HS-5 (cell line): Measurements from ENCODE around the gene FOXC1.

Experiments
- DNase-seq: peaks from one replicate; pipeline ENCODE4 v3.0.0-alpha.2; 2012; ENCODE audit warnings: low read depth

Gene FOXC1

DNA sequence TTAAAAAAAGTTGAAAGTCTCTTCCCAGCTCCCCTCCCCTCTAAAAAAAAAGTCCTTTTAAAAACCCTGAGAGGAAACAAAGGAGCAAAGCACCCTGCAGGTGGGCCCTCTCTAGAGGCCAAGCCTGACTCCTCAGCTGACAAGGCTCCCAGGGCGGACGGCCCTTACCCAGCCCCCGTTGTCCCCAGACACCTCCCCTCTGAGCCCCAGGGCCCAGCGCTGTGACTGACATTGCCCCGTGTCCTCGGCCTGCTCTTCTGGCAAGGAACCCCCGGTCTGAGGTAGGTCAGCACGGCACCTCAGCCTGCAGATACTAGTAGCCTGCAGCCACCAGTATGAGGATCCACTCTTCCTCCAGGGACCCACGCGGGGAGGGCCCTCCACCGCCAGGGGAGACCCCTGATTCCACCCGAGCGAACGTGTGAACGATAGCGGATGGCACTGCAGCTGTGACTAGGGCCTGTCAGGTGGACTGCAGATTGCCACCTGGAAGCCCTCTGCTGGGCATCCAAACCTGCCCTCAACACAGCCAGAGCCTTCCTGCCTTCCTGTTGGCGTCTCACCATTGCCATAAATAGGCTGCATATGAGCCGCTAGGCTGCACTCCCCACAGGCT lies 34.2 kb downstream of the FOXC1 start:
- no peak for DNase-seq

GRCh38 chr6:1644516-1645060 lies 34.9 kb downstream of the FOXC1 start:
- no peak for DNase-seq

DNA sequence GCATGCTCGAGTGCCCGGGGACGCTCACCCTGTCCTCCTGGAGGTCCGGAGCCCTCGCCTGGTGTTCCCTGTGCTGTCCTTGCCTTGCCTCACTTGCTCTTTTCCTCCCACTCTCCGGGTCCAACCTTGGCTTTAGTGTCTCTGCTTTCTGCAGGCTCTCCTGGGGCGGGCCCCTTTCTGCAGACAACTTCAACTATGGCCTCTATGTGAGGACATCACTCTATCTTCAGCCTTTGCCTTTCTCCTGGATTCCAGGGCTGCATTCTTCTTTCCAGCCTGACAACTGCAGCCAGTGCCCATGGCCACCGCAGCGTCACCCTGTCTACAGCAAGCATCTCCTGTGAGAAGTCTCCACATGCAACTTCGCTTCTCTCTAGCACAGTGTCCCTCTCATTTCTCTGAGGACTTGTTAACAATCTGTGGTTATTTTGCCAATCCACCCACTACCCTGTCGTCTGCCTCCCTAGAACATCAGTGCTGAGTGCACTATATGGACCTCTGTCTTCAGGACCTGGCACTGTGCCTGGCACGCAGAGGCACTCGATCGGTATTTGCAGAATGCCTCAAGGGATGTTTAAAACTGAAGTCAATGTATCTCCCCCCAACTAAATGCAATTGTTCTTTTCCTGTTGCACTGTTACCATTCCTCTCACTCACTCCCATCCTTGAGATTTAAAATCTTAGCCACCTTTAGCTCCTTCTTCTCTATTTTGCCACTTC lies 35.9 kb downstream of the FOXC1 start:
- DNase-seq = no peak

GRCh38 chr6:1651362-1651761 lies 41.6 kb downstream of the FOXC1 start:
- DNase-seq = no peak

DNA sequence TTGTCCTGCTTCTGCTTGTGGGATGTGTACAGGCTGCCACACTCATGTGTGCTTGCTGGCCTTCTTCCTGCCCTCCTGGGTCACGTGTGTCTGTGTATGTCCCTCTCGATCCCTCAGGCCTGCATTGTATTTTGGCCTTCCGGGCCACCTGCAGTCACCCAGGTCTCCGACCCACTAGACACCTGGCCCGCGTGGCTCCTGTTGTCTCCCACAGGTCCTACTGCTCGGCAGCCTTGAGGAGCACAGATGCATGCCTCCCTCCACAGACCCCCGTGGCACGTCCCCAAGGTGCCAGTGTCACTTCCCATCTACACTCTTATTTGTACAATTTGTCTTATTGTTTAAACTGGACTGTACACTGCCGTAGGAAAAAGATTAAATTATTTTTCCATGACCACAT lies 43.1 kb downstream of the FOXC1 start:
- DNase-seq = no peak

DNA sequence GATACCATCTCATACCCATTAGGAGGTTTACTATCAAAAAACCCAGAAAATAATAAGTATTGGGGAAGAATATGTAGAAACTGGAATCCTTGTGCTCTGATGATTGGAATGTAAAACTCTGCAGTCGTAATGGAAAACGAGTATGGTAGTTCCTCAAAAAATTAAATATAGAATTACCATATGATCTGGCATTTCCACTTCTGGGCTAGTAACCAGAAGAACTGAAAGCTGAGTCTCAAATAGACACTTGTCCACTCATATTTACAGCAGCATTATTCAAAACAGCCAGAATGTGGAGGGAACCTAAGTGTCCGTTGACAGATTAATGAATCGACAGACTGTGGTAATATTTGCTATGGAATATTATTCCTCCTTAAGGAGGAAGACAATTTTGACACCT lies 44.3 kb downstream of the FOXC1 start:
- no peak for DNase-seq

DNA sequence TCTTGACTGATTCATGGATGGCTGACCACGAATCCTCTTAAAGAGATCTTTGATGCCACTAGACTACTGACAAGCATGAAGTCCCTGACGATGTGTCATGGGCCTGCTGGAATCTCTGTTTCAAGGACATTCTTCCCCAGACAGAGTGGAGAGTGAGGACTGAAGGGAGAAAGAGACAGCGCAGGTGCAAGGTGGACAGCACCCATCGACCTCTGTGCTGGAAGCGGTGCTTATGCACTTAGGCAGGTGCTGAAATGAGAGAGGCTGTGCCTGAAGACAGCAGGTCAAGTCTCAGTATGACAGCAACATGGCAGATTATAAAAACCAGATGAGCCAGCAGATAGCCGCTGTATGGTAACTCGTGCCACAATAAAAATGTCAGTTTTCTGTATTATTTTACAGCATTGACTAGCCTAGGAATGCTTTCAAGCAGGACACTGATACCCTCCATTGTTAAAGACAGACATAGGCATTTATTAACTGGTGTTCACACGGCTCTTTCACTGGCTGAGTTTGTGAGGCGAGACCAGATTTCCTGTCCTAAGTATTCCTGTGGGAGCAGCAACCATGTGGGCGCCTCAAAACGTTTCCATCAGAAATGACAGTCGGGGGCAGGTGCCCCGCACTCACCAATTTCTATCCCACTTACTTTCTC lies 47.5 kb downstream of the FOXC1 start:
- no peak for DNase-seq

- DNase-seq = no peak
Measured at GRCh38 chr6:1657771-1658165, 48.1 kb downstream of the FOXC1 start.

GRCh38 chr6:1658212-1659005 lies 48.7 kb downstream of the FOXC1 start:
- DNase-seq = no peak

DNA sequence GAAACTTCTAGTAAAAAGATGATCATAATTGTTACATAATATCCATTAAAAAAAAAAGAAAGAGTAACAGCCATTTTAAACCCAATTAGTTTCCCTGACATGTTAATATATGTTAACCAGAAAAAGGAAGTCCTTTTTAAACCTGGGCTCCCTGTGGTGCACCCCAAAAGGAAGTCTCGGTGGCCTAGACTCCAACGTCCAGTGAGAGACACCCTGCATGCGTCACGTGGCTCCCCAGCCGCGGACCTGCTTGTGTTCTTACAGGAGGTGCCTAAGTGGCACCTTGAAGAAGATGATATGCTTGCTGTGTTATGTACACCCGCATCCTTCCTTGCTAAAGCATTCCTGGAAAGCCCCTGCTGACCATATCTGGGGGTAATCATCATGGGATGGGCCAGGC lies 50.1 kb downstream of the FOXC1 start:
- DNase-seq = no peak

GRCh38 chr6:1662534-1662933 lies 52.8 kb downstream of the FOXC1 start:
- DNase-seq = no peak
